ENCODE data around the gene TMEM233.
A peak's percentile ranks its signal among the peaks of the same experiment; 100 is the strongest.

The TMEM233 gene

DNA sequence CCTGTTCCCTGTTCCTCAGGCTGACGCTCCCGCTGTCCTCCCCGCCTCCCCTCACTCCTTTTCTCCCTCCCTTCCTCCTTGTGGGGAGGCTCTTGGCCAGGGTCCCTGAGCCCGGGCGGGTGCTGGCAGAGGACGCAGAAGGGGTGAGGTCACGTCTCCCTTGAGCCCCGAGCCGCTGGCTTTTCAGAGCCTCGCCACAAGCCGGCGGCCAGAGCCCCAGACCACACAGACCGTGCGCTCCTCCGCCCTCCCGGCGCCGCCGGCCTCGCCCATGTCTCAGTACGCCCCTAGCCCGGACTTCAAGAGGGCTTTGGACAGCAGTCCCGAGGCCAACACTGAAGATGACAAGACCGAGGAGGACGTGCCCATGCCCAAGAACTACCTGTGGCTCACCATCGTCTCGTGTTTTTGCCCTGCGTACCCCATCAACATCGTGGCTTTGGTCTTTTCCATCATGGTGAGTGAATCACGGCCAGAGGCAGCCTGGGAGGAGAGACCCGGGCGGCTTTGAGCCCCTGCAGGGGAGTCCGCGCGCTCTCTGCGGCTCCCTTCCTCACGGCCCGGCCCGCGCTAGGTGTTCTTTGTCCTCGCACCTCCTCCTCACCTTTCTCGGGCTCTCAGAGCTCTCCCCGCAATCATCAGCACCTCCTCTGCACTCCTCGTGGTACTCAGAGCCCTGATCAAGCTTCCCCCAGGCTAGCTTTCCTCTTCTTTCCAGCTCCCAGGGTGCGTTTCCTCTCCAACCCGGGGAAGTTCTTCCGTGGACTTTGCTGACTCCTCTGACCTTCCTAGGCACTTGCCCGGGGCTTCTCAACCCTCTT, at the start of gene TMEM233:
TMEM233 (plus strand) TSS at position 197 of the 821 bp plus-strand sequence; CDS start at position 272, 75 bp downstream.
- DNase-seq (ENCODE audit: low read depth): no peak

DNA sequence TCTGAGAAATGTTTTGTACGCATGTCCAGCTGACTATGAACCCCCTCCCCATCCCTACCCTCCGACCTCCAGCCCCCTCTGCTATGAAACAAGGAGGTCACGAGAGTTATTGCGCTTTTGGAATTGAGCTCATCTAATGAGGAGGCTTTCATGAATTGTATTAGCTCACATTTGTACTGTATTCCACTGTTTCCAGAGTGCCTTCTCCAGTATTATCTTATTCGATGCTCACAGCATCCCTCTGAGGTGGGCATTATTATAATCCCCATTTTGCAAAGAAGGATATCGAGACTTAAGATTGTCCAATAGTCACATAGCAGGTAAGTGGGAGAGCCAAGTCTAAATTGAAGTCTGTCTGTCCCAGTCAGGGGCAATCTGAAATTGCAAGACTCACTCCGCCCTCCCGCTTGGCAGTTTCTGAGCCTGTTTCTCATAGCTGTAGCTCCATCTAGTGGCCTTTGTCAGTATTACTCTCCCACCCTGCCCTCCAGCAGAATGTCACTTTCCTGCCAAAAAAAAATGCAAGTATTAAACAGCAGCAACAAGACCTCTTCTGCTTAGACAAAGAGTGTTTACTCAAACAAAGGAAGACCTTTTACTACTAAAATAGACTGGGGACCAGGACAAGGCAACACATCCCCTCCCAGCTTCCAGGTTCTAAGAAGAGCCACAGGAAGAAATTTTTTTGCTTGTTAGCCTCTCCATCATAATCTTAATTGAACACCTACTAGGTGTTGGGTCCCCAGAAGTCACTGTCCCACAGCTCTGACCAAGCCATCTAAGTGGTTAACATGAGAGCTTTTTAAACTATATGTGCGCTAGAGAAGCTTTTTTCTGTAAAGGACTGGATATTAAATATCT, 48.6 kb upstream of the TMEM233 start:
- peak; percentile 34 for DNase-seq (ENCODE audit: low read depth)

DNA sequence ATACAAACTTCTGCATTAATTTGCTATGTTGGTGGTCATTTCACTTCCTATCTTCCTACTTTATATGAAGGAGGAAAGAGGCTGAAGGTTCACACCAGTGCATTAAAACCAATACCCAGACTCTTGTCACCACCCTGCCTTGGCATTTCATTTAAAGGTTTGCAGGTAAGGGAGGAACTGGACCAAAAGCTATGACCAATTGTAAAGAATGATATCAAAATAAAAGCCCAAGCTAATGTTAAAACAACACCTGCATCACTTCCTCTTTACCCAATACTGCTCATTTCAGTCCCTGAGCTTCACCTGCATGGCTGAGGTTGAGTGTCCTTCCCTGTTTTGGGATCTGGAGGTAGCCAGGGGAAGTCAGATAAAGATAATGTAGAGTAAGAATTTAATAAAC, 47.2 kb upstream of the TMEM233 start:
- no peak for DNase-seq (ENCODE audit: low read depth)

DNA sequence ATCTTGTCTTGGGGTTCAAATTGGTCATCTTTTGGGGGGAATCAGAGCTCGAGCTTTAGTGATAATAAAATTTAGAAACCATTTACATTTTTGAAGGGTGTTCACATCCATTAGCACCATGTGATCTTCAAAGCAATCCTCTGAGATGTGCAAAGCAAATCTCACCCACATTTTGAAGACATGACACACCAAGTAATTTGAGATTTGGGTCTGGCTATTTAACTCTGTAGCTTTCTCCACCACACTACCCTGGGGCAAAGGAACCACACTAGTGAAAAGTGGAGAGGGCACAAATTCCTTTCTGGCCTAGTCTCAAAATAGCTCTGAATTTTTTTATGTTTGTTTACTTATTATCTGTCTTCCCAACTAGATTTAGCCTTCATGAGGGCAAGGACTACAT, 46.6 kb upstream of the TMEM233 start:
- no peak for DNase-seq (ENCODE audit: low read depth)

DNA sequence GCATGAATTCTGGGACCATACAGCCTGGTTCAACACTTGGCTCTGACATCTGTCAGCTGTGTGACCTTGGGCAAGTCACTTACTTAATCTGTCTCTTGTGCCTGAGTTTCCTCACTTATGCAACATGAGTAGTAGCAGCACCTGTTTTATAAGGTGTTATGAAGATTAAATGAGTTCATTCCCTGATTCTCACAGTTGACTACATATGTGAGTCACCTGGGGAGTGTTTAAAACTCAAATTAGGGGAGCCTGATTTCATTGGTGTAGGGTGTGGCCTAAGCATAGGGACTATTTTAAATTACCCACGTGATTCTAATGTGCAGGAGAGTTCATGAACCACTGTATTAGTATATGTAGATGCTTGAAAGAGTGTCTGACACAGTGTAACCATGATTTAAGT, 36.7 kb upstream of the TMEM233 start:
- no peak for DNase-seq (ENCODE audit: low read depth)

DNA sequence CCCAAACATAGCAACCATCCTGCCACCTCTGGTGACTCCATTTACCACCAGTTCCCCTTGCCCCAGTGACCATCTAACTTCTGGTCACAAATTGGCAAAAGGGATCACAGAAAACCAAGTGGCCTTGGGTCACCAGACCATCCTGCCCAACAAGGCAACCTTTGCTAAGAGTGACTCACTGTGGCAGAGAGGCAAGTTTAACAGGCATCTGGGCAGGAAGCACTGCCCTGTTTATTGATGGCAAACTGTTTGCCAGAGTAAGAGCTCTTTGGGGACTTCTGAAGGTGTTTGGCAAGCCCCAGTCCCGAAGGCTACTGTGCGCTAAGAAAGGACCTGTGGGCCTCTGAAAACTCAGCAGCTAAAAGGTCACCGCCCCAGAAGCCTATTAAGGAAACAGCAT, 28.2 kb upstream of the TMEM233 start:
- DNase-seq (ENCODE audit: low read depth): no peak

DNA sequence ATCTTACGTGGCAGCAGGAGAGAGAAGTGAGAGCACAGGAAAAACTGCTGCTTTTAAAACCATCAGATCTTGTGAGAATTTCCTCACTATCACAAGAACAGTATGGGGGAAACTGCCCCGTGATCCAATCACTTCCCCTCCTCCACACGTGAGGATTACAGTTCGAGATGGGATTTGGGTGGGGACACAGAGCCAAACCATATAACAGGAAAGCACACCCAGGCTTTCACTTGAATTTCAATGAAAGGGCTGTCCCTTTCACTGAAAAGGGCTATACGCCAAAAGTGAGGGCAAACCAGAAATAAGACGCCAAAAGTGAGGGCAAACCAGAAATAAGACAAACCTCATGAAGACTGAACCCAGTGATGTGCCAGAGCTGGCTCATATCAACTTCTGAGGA, 22.8 kb upstream of the TMEM233 start:
- DNase-seq (ENCODE audit: low read depth): no peak

DNA sequence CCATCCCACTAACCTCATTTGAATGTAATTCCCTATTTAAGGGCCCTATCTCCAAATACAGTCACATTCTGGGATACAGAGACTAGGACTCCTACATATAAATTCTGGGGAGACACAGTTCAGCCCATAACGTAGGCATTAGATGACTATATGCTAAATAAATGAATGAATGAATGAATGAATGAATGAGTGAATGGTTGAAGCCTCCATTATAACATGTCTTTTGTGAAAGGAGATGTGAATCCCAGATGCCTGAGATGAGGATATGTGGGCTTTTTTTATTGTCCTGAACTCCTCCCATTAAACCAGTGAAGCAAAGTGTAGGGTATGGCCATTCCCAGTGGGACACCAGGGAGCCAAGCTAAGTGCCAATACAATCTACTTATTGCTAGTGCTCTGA, 20.5 kb upstream of the TMEM233 start:
- no peak for DNase-seq (ENCODE audit: low read depth)

DNA sequence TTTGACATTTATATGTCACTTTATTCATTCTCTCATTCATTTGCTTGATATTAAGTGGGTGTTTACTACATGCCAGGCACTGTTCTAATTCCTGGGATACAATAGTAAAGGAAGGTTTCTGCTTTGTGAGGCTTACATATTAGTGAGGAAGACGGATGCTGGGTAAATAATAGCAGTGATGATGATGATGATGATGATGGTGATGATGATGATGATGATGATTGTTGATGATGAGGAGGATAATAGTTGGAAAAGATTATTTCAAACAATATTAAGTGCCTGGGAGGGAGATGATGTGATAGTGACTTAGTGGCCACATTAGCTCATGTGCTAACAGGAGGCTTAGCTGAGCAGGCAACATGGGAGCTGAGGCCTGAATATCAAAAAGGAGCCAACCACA, 19.3 kb upstream of the TMEM233 start:
- DNase-seq (ENCODE audit: low read depth): no peak

DNA sequence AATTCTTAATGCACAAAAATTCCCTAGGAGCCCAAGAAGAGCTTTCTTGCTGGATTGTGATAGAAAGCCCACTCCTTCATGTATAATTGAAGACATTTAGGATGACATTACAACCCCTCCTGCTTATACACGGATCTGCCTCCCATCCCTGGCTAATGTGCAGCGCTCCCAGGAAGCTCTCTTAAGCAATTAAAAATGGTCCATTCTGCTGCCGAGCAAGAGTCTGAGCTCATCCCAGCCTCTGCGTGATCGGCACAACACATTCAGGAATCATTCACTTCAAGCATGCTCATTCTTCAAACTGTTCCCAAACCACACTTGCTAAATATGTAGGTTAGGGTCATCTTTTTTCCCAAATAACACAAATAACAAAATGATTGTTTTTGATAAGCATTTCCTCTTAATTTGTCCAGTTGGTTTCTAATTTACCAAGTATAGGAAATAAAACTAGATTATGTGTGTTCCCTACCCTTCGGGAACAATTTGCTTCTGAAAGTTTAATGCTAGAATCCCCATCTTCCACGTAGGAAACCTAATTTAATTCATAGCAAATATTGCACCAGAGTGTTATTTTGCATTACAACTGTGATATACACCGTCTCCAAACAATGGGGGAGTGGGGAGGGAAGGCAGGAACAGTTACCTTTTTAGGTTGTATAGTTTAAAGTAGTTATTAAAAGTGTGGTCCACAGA, 17.3 kb upstream of the TMEM233 start:
- DNase-seq (ENCODE audit: low read depth): no peak

DNA sequence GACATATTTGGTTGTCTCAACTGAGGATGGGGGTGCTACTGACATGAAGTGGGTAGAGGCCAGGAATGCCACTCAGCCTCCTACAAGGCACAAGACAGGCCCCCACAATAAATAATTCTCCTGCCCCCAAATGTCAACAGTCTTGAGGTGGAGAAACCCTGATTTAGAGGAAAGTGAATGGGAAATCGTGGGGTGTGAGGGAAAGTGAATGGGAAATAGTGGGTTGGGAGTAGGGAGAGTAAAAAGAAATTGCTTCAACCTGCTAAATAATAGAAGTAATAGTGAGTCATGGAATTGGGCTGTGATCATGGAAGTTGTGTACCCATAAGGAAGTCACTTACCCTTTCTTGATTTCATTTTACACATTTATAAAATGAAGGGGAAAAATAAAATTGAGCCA, 16.7 kb upstream of the TMEM233 start:
- no peak for DNase-seq (ENCODE audit: low read depth)

DNA sequence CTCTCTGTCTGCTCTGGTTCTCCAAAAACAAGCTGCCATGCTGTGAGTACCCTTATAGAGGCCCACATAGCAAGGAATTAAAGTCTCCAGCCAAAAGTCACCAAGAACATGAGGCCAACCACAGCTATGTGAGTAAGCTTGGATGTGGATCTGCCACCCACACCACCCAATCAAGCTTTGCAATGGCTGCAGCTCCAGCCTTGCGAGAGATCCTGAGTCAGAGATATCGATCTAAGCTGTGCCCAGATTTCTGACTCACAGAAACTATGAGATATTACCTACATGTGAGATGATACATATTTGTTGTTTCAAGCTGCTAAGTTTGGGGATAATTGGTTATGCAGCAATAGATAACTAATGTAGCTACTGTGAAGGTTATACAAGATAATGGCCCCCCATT, 15.5 kb upstream of the TMEM233 start:
- DNase-seq (ENCODE audit: low read depth): no peak

DNA sequence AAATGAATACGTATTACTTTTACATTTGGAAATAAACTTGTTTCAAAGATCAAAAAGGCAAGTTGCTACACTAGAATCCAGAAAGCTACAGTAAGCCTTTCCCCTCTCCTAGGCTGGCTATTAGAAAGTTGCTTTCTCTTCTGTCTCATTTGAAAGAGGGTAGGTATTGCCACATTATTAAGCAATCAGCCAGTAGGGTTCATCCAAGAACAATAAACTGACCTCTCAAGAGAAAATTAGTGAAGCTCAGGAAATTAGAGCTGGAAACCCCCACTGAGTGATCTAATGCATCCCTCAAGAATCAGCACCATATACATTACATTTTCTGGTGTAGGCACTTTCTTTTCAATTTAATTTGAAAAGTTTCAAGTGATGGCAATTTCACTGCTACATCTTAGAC, 4.5 kb upstream of the TMEM233 start:
- no peak for DNase-seq (ENCODE audit: low read depth)

DNA sequence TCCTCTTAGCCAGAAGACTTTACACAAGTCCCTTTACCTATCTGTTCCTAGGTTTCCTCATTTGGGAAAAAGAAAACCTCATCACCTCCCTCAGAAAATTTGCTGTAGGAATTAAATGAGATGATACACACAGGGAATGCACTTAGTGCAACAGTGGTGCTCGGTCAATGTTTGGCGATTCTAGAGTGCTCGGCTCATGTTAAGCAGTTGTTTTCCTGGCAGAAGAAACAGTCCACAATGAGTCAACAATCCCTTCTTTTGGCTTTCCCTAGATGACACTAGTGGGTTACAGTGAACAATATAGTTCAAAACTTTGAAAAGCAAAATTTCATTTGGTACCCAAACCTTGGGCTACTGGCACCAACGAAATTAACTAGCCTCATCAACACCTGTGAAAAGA, 3.9 kb upstream of the TMEM233 start:
- DNase-seq (ENCODE audit: low read depth): no peak

DNA sequence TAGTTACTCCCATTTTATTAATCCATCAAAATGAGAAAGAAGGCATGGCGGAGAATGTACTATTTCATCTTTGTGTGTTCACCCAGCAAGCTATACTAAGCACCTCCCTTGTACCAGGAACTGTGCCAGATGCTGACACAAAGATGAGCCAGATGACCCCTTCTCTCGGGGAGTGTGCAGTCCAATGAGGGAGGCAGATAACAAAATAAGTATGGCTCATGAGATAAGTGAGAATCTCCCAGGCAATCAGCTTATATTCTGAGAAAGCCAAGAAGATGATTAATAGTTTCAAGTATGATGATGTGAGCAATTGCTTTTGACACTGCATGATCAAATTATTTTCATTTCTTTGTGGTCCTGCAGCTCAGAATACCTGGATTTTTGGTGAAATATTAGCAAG, 1.3 kb upstream of the TMEM233 start:
- DNase-seq (ENCODE audit: low read depth): no peak

DNA sequence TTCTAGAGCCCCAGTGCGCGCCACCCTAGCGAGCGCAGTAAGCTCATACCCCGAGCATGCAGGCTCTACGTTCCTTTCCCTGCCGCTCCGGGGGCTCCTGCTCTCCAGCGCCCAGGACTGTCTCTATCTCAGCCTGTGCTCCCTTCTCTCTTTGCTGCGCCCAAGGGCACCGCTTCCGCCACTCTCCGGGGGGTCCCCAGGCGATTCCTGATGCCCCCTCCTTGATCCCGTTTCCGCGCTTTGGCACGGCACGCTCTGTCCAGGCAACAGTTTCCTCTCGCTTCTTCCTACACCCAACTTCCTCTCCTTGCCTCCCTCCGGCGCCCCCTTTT, 791 bp downstream of the TMEM233 start:
- DNase-seq (ENCODE audit: low read depth): no peak

DNA sequence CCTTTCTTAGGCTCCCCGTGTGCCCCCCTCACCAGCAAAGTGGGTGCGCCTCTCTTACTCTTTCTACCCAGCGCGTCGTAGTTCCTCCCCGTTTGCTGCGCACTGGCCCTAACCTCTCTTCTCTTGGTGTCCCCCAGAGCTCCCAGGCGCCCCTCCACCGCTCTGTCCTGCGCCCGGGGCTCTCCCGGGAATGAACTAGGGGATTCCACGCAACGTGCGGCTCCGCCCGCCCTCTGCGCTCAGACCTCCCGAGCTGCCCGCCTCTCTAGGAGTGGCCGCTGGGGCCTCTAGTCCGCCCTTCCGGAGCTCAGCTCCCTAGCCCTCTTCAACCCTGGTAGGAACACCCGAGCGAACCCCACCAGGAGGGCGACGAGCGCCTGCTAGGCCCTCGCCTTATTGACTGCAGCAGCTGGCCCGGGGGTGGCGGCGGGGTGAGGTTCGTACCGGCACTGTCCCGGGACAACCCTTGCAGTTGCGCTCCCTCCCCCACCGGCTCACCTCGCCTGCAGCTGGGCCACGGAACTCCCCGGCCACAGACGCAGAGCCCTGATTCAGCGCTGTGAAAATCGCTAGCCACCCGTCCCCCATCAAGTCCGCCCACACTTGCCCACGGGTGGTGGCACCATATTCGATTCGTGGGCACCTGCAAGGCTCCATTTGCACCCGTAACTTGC, 1.3 kb downstream of the TMEM233 start:
- DNase-seq (ENCODE audit: low read depth): no peak

DNA sequence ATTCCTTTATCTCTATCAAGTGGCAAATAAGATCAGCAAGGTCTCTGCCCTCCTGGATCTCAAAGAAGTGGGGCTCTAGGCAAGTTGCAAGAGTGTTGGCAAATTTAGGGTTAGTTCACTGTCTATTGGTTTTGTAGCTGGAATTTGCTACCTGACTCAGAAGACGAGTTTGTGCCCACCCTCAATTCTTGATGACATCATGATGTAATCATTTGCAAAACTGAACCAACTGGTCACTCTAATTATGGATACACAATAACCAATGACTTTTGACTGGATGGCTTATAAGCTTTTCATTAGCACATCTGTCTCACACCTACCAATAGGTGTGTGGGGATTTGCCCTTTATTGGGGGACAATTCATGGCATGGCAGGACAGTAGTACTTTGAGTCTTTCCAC, 4.6 kb downstream of the TMEM233 start:
- DNase-seq (ENCODE audit: low read depth): no peak

DNA sequence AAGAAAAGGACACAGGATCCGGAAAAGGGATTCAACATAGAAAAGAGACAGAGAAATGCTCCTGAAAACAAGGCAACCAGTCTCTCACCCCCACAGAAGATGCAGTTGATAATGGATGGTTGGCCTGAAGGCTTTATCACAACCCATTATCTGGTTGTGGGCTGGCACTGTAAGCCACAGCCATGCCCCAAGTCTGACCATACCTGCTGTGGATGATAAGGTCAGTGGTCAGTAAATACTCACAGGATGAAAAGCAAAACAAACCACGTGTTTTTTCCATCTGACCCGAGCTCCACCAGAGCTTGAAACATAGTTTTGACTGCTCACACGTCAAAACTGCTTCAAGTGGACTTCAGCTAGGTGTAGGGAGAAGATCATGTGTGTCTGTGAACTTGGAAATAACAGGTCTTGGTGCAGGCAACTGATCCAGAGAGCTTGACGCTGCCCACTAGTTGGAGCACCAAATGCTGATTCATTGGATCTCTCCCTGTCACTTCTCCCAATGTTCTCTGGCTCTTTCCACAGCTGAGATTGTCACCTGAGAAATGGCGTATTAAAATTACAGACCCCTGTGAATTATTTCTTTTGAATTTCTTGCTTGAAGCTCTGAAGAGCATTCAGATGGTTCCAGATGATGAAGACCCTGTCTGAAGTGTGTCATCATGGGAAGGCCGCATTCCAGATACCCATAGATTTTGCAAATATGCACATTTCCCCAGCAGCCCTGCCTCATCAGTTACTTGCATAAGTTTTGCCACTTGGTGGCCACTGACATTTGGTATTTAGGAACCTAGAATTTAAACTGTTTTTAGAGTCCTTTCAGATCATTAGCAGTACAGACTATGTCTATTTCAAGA, 8.5 kb downstream of the TMEM233 start:
- DNase-seq (ENCODE audit: low read depth): no peak

DNA sequence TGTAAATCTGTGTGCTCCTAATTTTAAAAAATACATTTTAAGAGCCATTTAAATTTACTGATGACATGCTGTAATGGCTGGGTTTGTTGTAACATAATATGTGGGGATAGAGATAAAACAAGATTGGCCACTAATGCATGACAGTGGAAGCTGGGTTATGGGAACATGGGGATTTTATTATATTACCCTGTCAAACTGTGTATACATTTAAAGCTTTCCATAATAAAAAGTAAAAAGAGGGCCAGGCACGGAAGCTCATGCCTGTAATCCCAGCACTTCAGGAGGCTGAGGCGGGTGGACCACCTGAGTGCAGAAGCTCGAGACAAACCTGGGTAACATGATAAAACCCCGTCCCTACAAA, 9.1 kb downstream of the TMEM233 start:
- DNase-seq (ENCODE audit: low read depth): no peak

DNA sequence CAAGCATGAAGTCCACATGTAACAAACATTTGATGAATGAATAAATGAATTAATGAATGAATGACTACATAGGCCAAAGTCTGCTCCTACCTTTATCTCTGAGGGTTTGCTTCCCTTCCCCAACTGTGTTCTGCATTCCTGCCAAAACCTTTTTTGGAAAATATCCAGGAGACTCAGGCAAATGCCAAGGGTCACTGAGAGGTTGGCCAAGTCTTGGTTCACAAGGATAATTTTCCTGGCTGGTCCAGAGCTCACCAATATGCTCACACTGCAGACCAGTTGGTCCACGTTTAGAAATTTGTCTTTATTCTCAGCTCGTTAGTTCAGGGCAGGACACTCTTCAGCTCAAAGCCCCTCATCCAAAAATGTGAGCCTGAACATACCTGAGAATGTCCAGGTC, 10.2 kb downstream of the TMEM233 start:
- no peak for DNase-seq (ENCODE audit: low read depth)

DNA sequence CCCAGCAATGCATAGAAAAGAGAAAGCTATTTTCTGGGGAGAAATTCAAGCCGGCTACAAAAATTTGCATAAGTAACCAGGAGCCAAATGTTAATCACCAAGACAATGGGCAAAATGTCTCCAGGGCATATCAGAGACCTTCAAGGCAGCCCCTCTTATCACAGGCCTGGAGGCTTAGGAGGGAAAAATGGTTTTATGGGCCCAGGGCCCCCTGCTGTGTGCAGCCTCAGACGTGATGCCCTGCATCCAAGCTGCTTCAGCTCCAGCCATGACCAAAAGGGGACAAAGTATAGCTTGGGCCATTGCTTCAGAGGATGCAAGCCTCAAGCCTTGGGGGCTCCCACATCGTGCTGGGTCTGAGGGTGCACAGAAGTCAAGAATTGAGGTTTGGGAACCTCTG, 15.8 kb downstream of the TMEM233 start:
- DNase-seq (ENCODE audit: low read depth): no peak
